HepG2 (cell line): ENCODE results near the gene DNM1. TPM values are rescaled to one million over a fixed set of nuclear protein-coding genes. Genes with fewer than 3 reads are reported as not detected.

ENCODE experiments used
- ATAC-seq: fragments of 200-7000 bp; cut with Tn5 transposase; 3 replicates; pipeline ENCODE4 v1.9.1; 2020; ENCODE audit warnings: mild to moderate bottlenecking, moderate library complexity
- BruUV-seq: library from RNA; stranded (reverse); fragments of 400-500 nt; replicated peaks from 2 replicates; lab custom pipeline; 2021; lab: Mats Ljungman, UMichigan
- CTCF ChIA-PET: fragments of 300-600 bp; formaldehyde crosslinking; extraction: SDS; loops from one replicate; lab custom pipeline; 2021; ENCODE audit warnings: low total read pairs, inconsistent platforms, low intra/inter-chr PET ratio; lab: Yijun Ruan, JAX
- POLR2A ChIA-PET: fragments of 350-600 bp; sonication (Branson Sonifier 250); formaldehyde crosslinking; loops from one replicate; lab custom pipeline; 2020; ENCODE audit warnings: antibody characterized with exemption, inconsistent platforms; lab: Yijun Ruan, JAX
- DNase-seq: peaks from one replicate; pipeline ENCODE4 v3.0.0-alpha.2; 2015; ENCODE audit warnings: low spot score
- FAIRE-seq: peaks from 3 replicates; lab custom pipeline; 2011; peaks lifted over from hg19 to GRCh38; lab: Jason Lieb, UNC
- H2AFZ ChIP-seq: one replicate; pipeline ENCODE4 v1.6.1; 2011; ENCODE audit warnings: low read length, inconsistent platforms
- H3K27ac ChIP-seq: fragments of 300-600 bp; 3 replicates; pipeline ENCODE4 v1.8.0; 2011; ENCODE audit warnings: mixed run types, mild to moderate bottlenecking, mixed read lengths, low read length, inconsistent platforms; ENCODE audit not compliant: insufficient read depth; ENCODE audit errors: extremely low read length
- H3K27me3 ChIP-seq, 2 experiments: fragments of 200-600 bp in 1 of 2; 2 replicates in 1 of 2; 3 replicates in 1 of 2; pipeline versions ENCODE4 v1.6.0 to v1.8.0; 2011; ENCODE audit warnings: low read length in 2 of 2, mild to moderate bottlenecking in 2 of 2, moderate library complexity in 2 of 2, inconsistent platforms in 1 of 2; ENCODE audit not compliant: insufficient read depth in 2 of 2, control insufficient read depth in 1 of 2
- H3K36me3 ChIP-seq, 2 experiments: fragments of 200-600 bp in 1 of 2; replicated peaks in 1 of 2; 2 replicates in 1 of 2; 3 replicates in 1 of 2; pipeline versions ENCODE4 v1.5.1 to v1.8.0; 2011; ENCODE audit warnings: low read length in 2 of 2, inconsistent platforms in 1 of 2; ENCODE audit not compliant: insufficient read depth in 2 of 2, control insufficient read depth in 1 of 2
- H3K4me1 ChIP-seq: 2 replicates; pipeline ENCODE4 v1.5.1; 2012; ENCODE audit warnings: low read length, inconsistent platforms; ENCODE audit not compliant: insufficient read depth
- H3K4me2 ChIP-seq: 2 replicates; pipeline ENCODE4 v1.6.0; 2011; ENCODE audit warnings: low read depth, low read length, inconsistent platforms
- H3K4me3 ChIP-seq, 3 experiments: fragments of 200-600 bp in 1 of 3; sonication (generic), shearing (Covaris generic) in 1 of 3; replicated peaks in 1 of 3; 2 replicates each; pipeline ENCODE4 v1.5.1; 2011 to 2016; ENCODE audit warnings: low read length in 3 of 3, inconsistent platforms in 2 of 3, low read depth in 2 of 3, mild to moderate bottlenecking in 2 of 3, control low read depth in 1 of 3, mixed read lengths in 1 of 3; ENCODE audit not compliant: insufficient read depth in 1 of 3
- H3K79me2 ChIP-seq: one replicate; pipeline ENCODE4 v1.6.1; 2011; ENCODE audit warnings: low read length, inconsistent platforms; ENCODE audit not compliant: insufficient read depth
- H3K9ac ChIP-seq: 2 replicates; pipeline ENCODE4 v1.6.0; 2011; ENCODE audit warnings: mild to moderate bottlenecking, low read depth, low read length, inconsistent platforms; ENCODE audit not compliant: insufficient read depth
- H3K9me3 ChIP-seq: 2 replicates; pipeline ENCODE4 v1.5.1; 2012; ENCODE audit warnings: mild to moderate bottlenecking, low read length
- H4K20me1 ChIP-seq: 2 replicates; pipeline ENCODE4 v1.6.0; 2011; ENCODE audit warnings: inconsistent platforms, mild to moderate bottlenecking, low read length, moderate library complexity; ENCODE audit not compliant: insufficient read depth
- AGO2 ChIP-seq: fragments of 200-400 bp; formaldehyde crosslinking; optimal IDR thresholded peaks from 2 replicates; pipeline ENCODE3; 2017; ENCODE audit warnings: mild to moderate bottlenecking, low read depth, low read length, moderate library complexity
- FOXO1 ChIP-seq: sonication (generic); formaldehyde crosslinking; IDR thresholded peaks from 2 replicates; pipeline ENCODE4 v1.4.0; 2020; ENCODE audit warnings: missing genetic modification reagents
- IKZF4 ChIP-seq: sonication (generic); formaldehyde crosslinking; IDR thresholded peaks from 2 replicates; pipeline ENCODE4 v1.5.1; 2020; ENCODE audit warnings: borderline replicate concordance, mild to moderate bottlenecking, low read depth, missing genetic modification reagents; ENCODE audit errors: not compliant biosample characterization
- JUN ChIP-seq: sonication (generic); formaldehyde crosslinking; IDR thresholded peaks from 2 replicates; pipeline ENCODE4 v1.4.0; 2020; ENCODE audit warnings: mild to moderate bottlenecking, missing genetic modification reagents
- NPAS2 ChIP-seq: sonication (generic); formaldehyde crosslinking; IDR thresholded peaks from 2 replicates; pipeline ENCODE4 v1.8.0; 2022; ENCODE audit warnings: mild to moderate bottlenecking, missing genetic modification reagents, borderline replicate concordance
- PCBP2 ChIP-seq: fragments of 200-400 bp; formaldehyde crosslinking; optimal IDR thresholded peaks from 2 replicates; pipeline ENCODE3; 2018; ENCODE audit warnings: low read length, low read depth; ENCODE audit not compliant: poor library complexity, severe bottlenecking
- PTBP1 ChIP-seq: fragments of 200-400 bp; formaldehyde crosslinking; IDR thresholded peaks from 2 replicates; pipeline ENCODE4 v1.6.1; 2018; ENCODE audit warnings: low read length, low read depth; ENCODE audit not compliant: poor library complexity, severe bottlenecking
- TBP ChIP-seq: sonication (generic); formaldehyde crosslinking; IDR thresholded peaks from 2 replicates; pipeline ENCODE4 v1.5.0; 2020; ENCODE audit warnings: missing genetic modification reagents
- ZBTB20 ChIP-seq: sonication (generic); formaldehyde crosslinking; IDR thresholded peaks from 2 replicates; pipeline ENCODE4 v1.8.1; 2023; ENCODE audit warnings: missing genetic modification reagents, low read depth, mild to moderate bottlenecking, borderline replicate concordance
- ZBTB7A ChIP-seq: sonication (generic); formaldehyde crosslinking; IDR thresholded peaks from 2 replicates; pipeline ENCODE4 v1.8.0; 2022; ENCODE audit warnings: mild to moderate bottlenecking, missing genetic modification reagents
- ZMYM2 ChIP-seq: sonication (generic); formaldehyde crosslinking; IDR thresholded peaks from 2 replicates; pipeline ENCODE4 v1.8.0; 2022; ENCODE audit warnings: mild to moderate bottlenecking, missing genetic modification reagents
- ZNF12 ChIP-seq: sonication (generic); formaldehyde crosslinking; IDR thresholded peaks from 2 replicates; pipeline ENCODE4 v1.5.0; 2020; ENCODE audit warnings: missing genetic modification reagents
- ZNF3 ChIP-seq: IDR thresholded peaks from 2 replicates; pipeline ENCODE4 v1.7.0; 2017; ENCODE audit warnings: inconsistent platforms
- ZNF326 ChIP-seq: sonication (generic); formaldehyde crosslinking; IDR thresholded peaks from 2 replicates; pipeline ENCODE4 v1.4.0; 2020; ENCODE audit warnings: missing genetic modification reagents, borderline replicate concordance
- WGBS: methylation state at CpG from one replicate; pipeline ENCODE4 v1.1.6; 2017; ENCODE audit warnings: low lambda C conversion rate; 5-methylcytosine and 5-hydroxymethylcytosine counted together
- in situ Hi-C: cut with HindIII; loops from 2 replicates; pipeline ENCODE4 v1.10.0; 2017; ENCODE audit warnings: low pct_unique_long_range_greater_than_20kb; ENCODE audit not compliant: extremely low pct_ligation_motif_present
- intact Hi-C: fragments of 100-400 bp; cut with micrococcal nuclease; formaldehyde crosslinking; loops from one replicate; pipeline ENCODE4 v1.10.0; 2022; ENCODE audit not compliant: unreplicated experiment
- polyA plus RNA-seq, 8 experiments: library from polyadenylated mRNA; depleted of rRNA in 3 of 8; stranded (reverse) in 7 of 8; unstranded in 1 of 8; fragments of >200 nt; fragmentation: Illumina TruSeq in 4 of 8; extraction: Trizol in 4 of 8; gene quantifications; 2 replicates each; pipeline versions ENCODE4 v1.2.1 to v1.2.3, GENCODE V29; 2011 to 2016; ENCODE audit warnings: low read depth in 4 of 8, missing spikeins in 1 of 8, mixed read lengths in 1 of 8; ENCODE audit not compliant: insufficient read depth in 1 of 8
- total RNA-seq, 5 experiments: library from RNA; depleted of rRNA; stranded (reverse); fragments of >200 nt; fragmentation: Illumina TruSeq; extraction: Trizol; gene quantifications; 2 replicates each; pipeline ENCODE4 v1.2.3, GENCODE V29; 2016; ENCODE audit warnings: low read depth in 1 of 5
- TF ChIP-seq, protein P1 (sequence below): sonication (generic); formaldehyde crosslinking; IDR thresholded peaks from 2 replicates; pipeline ENCODE4 v1.5.0; 2020; ENCODE audit warnings: mild to moderate bottlenecking, missing genetic modification reagents
- TF ChIP-seq, protein P2 (sequence below): IDR thresholded peaks from 2 replicates; pipeline ENCODE4 v1.6.1; 2016; ENCODE audit warnings: missing compliant biosample characterization, missing genetic modification reagents, borderline replicate concordance
- TF ChIP-seq, protein P3 (sequence below): sonication (generic); formaldehyde crosslinking; IDR thresholded peaks from 2 replicates; pipeline ENCODE4 v1.4.0; 2020; ENCODE audit warnings: mild to moderate bottlenecking, low read depth, missing genetic modification reagents

Gene DNM1
- total and polyA plus RNA-seq, 2 of the 13 experiments (the other 11 are each of a cell fraction or from before 2014, with no cell fraction given) = 0.13 to 0.58 TPM

DNA sequence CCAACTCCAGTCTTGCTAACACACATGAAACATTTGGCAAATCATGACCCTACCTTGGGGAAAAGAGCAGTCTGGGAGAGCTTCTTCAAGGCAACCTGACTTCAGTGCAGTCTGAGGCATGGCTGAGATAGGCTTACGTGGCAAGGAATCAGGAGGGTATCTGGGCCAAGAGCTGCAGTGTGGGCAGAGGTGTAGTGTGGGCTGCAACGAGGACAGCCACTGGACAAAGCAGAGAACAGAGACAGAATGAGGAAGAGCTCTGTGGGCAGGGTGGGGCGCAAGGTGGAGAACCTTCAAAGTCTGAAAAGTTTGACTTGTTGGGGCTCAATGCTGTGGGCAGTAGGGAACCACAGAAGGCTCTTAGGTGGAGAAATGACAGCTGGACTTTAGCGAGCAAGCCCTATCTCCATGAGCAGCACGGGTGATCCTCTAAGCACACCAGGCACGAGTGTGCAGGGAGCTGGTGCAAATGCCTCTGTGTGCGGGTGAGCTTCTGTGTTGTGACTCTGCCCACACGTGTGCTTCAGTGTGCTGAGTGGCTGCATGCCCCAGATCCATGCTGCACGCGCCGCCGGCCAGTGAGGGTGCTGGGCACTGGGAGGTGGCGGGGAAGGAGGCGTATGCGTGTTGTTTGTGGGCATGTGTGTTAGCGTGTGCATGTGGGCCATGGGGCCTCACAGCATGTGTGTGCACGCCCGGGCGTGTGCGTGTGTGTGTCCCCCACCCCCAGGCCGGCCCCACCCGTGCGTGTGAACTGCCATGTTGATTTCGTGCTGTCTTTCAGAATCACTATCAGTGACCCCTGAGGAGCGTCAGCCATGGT, 49.3 kb downstream of the DNM1 start:
- BruUV-seq = no TSS peak
- Histone ChIP-seq H3K4me3 (no peak overlapping the region), H3K27me3 (no peaks in the 10 kb centered on the region; a peak in 1 of 5 replicates), H3K9me3 (no peaks in the 10 kb centered on the region), H3K27ac (no peak overlapping the region), H3K4me2 (no peak overlapping the region), H3K4me1 (peaks cover 21% of the 10 kb centered on the region), H3K79me2 (no peaks in the 10 kb centered on the region), H2AFZ (no peak overlapping the region), H3K36me3 (peaks cover 7 to 8% of the 10 kb centered on the region in 2 experiments; a peak in 4 of 5 replicates), H3K9ac (no peak overlapping the region), H4K20me1 (no peaks in the 10 kb centered on the region)
- 63% methylated on average over 15 of the region's 25 CpGs for WGBS
- in situ Hi-C loops = no loop called here
- intact Hi-C loops = no loop called here
- FAIRE-seq (no peak), DNase-seq (no peak), ATAC-seq (no peak)
- ChIA-PET CTCF (no interaction called here), POLR2A (interaction anchor here (1.3 to 2.6 kb wide), 2 partner anchors 15 to 23 kb away, joined by 3 to 9 read pairs; partner anchors contain the start of genes GOLGA2 and SWI5)
- no peak for TF ChIP-seq IKZF4 (CRISPR knock-in tag)
- TF ChIP-seq NPAS2 (CRISPR knock-in tag) = no peak
- TF ChIP-seq, protein P1, sequence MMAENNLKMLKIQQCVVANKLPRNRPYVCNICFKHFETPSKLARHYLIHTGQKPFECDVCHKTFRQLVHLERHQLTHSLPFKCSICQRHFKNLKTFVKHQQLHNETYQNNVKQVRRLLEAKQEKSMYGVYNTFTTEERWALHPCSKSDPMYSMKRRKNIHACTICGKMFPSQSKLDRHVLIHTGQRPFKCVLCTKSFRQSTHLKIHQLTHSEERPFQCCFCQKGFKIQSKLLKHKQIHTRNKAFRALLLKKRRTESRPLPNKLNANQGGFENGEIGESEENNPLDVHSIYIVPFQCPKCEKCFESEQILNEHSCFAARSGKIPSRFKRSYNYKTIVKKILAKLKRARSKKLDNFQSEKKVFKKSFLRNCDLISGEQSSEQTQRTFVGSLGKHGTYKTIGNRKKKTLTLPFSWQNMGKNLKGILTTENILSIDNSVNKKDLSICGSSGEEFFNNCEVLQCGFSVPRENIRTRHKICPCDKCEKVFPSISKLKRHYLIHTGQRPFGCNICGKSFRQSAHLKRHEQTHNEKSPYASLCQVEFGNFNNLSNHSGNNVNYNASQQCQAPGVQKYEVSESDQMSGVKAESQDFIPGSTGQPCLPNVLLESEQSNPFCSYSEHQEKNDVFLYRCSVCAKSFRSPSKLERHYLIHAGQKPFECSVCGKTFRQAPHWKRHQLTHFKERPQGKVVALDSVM (CRISPR knock-in tag) = no peak
- no peak for TF ChIP-seq ZMYM2
- TF ChIP-seq, protein P2, sequence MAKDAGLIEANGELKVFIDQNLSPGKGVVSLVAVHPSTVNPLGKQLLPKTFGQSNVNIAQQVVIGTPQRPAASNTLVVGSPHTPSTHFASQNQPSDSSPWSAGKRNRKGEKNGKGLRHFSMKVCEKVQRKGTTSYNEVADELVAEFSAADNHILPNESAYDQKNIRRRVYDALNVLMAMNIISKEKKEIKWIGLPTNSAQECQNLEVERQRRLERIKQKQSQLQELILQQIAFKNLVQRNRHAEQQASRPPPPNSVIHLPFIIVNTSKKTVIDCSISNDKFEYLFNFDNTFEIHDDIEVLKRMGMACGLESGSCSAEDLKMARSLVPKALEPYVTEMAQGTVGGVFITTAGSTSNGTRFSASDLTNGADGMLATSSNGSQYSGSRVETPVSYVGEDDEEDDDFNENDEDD (CRISPR knock-in tag) = no peak
- no peak for TF ChIP-seq TBP (CRISPR knock-in tag)
- no peak for TF ChIP-seq ZNF326 (CRISPR knock-in tag)
- TF ChIP-seq ZBTB20 (CRISPR knock-in tag) = no peak
- no peak for TF ChIP-seq PCBP2
- no peak for TF ChIP-seq ZNF12 (CRISPR knock-in tag)
- TF ChIP-seq, protein P3, sequence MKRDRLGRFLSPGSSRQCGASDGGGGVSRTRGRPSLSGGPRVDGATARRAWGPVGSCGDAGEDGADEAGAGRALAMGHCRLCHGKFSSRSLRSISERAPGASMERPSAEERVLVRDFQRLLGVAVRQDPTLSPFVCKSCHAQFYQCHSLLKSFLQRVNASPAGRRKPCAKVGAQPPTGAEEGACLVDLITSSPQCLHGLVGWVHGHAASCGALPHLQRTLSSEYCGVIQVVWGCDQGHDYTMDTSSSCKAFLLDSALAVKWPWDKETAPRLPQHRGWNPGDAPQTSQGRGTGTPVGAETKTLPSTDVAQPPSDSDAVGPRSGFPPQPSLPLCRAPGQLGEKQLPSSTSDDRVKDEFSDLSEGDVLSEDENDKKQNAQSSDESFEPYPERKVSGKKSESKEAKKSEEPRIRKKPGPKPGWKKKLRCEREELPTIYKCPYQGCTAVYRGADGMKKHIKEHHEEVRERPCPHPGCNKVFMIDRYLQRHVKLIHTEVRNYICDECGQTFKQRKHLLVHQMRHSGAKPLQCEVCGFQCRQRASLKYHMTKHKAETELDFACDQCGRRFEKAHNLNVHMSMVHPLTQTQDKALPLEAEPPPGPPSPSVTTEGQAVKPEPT (CRISPR knock-in tag) = no peak
- no peak for TF ChIP-seq PTBP1
- no peak for TF ChIP-seq ZBTB7A (CRISPR knock-in tag)
- TF ChIP-seq FOXO1 (CRISPR knock-in tag) = no peak
- TF ChIP-seq JUN = no peak
- TF ChIP-seq ZNF3 (CRISPR knock-in tag) = no peak
- no peak for TF ChIP-seq AGO2
